SK-N-SH (cell line): ENCODE data around the gene CYP4F3. TPM values are rescaled to one million over a fixed set of nuclear protein-coding genes. Genes with fewer than 3 reads are reported as not detected.

Experiments used
- CTCF ChIA-PET: fragments of 300-600, 350-600 bp; formaldehyde crosslinking; extraction: SDS; loops from one replicate; lab custom pipeline; 2021; lab: Yijun Ruan, JAX
- POLR2A ChIA-PET: fragments of 350-600 bp; sonication (Branson Sonifier 250); formaldehyde crosslinking; extraction: SDS; loops from one replicate; lab custom pipeline; 2020; ENCODE audit warnings: antibody characterized with exemption, inconsistent platforms; lab: Yijun Ruan, JAX
- DNase-seq: peaks from one replicate; pipeline ENCODE4 v3.0.0; 2012
- H2AFZ ChIP-seq: fragments of 200-600 bp; sonication (generic); 2 replicates; pipeline ENCODE4 v1.8.1; 2016; ENCODE audit warnings: antibody characterized with exemption, mild to moderate bottlenecking, low read depth
- H3F3A ChIP-seq: fragments of 200-600 bp; sonication (generic); replicated peaks from 2 replicates; pipeline ENCODE3; 2016; ENCODE audit warnings: antibody characterized with exemption, mild to moderate bottlenecking; ENCODE audit not compliant: insufficient read depth
- H3K27ac ChIP-seq, 2 experiments: fragments of 200-500 bp in 1 of 2; fragments of 200-600 bp in 1 of 2; sonication (Bioruptor generic) in 1 of 2; sonication (generic), shearing (Covaris generic) in 1 of 2; 2 replicates each; pipeline versions ENCODE4 v1.5.1 to v1.6.1; 2014 to 2016; ENCODE audit warnings: low read depth in 2 of 2, inconsistent platforms in 1 of 2, low read length in 1 of 2, mild to moderate bottlenecking in 1 of 2, mixed read lengths in 1 of 2
- H3K27me3 ChIP-seq: fragments of 200-600 bp; sonication (generic), shearing (Covaris generic); 2 replicates; pipeline ENCODE4 v1.6.1; 2016; ENCODE audit warnings: mixed run types; ENCODE audit not compliant: insufficient read depth
- H3K36me3 ChIP-seq, 2 experiments: fragments of 200-500 bp in 1 of 2; fragments of 200-600 bp in 1 of 2; sonication (Bioruptor generic) in 1 of 2; sonication (generic) in 1 of 2; replicated peaks in 1 of 2; 2 replicates each; pipeline versions ENCODE3 to v1.5.1; 2014 to 2016; ENCODE audit warnings: low read length in 1 of 2, mild to moderate bottlenecking in 1 of 2; ENCODE audit not compliant: insufficient read depth in 2 of 2, control insufficient read depth in 1 of 2
- H3K4me1 ChIP-seq, 2 experiments: fragments of 200-500 bp in 1 of 2; fragments of 200-600 bp in 1 of 2; sonication (Bioruptor generic) in 1 of 2; sonication (generic), shearing (Covaris generic) in 1 of 2; 2 replicates each; pipeline versions ENCODE4 v1.5.1 to v1.6.1; 2014 to 2016; ENCODE audit warnings: low read depth in 1 of 2, low read length in 1 of 2, mixed run types in 1 of 2; ENCODE audit not compliant: insufficient read depth in 2 of 2, control insufficient read depth in 1 of 2
- H3K4me2 ChIP-seq: fragments of 200-600 bp; sonication (generic), shearing (Covaris generic); 2 replicates; pipeline ENCODE4 v1.6.1; 2017; ENCODE audit warnings: mixed run types
- H3K4me3 ChIP-seq, 2 experiments: fragments of 200-500 bp in 1 of 2; fragments of 200-600 bp in 1 of 2; sonication (Bioruptor generic) in 1 of 2; sonication (generic), shearing (Covaris generic) in 1 of 2; 2 replicates each; pipeline versions ENCODE4 v1.5.1 to v1.8.1; 2014 to 2016; ENCODE audit warnings: low read depth in 2 of 2, inconsistent platforms in 1 of 2, low read length in 1 of 2, mild to moderate bottlenecking in 1 of 2, mixed read lengths in 1 of 2, moderate library complexity in 1 of 2
- H3K79me2 ChIP-seq: fragments of 200-600 bp; sonication (generic); 2 replicates; pipeline ENCODE4 v1.8.1; 2017; ENCODE audit warnings: mild to moderate bottlenecking; ENCODE audit not compliant: insufficient read depth
- H3K9ac ChIP-seq: fragments of 200-600 bp; sonication (generic); 2 replicates; pipeline ENCODE4 v1.6.1; 2017; ENCODE audit warnings: mixed run types
- H3K9me2 ChIP-seq: fragments of 200-600 bp; sonication (generic); 2 replicates; pipeline ENCODE4 v1.6.1; 2017; ENCODE audit warnings: mixed run types
- H3K9me3 ChIP-seq: fragments of 200-600 bp; sonication (generic); 2 replicates; pipeline ENCODE4 v1.6.1; 2017; ENCODE audit warnings: mixed run types, mild to moderate bottlenecking, moderate library complexity
- H4K20me1 ChIP-seq: fragments of 200-600 bp; sonication (generic); 2 replicates; pipeline ENCODE4 v1.6.1; 2017; ENCODE audit warnings: mild to moderate bottlenecking, mixed run types; ENCODE audit not compliant: insufficient read depth
- CHD2 ChIP-seq: fragments of 150-350 bp; IDR thresholded peaks from 2 replicates; pipeline ENCODE4 v1.6.1; 2018; ENCODE audit warnings: low read length; ENCODE audit not compliant: partially characterized antibody
- EP300 ChIP-seq, 2 experiments: IDR thresholded peaks; 2 replicates each; pipeline versions ENCODE4 v1.4.0 to v1.6.1; 2012; ENCODE audit warnings: borderline replicate concordance in 1 of 2, low read depth in 1 of 2, low read length in 1 of 2
- FOXJ3 ChIP-seq: sonication (generic); formaldehyde crosslinking; IDR thresholded peaks from 2 replicates; pipeline ENCODE4 v1.5.1; 2020; ENCODE audit warnings: mild to moderate bottlenecking, missing genetic modification reagents
- FOXM1 ChIP-seq: IDR thresholded peaks from 2 replicates; pipeline ENCODE4 v1.4.0; 2012; ENCODE audit warnings: low read depth, mild to moderate bottlenecking
- GABPA ChIP-seq: IDR thresholded peaks from 2 replicates; pipeline ENCODE4 v1.4.0; 2012; ENCODE audit warnings: low read depth, mild to moderate bottlenecking
- JUND ChIP-seq: IDR thresholded peaks from 2 replicates; pipeline ENCODE4 v1.4.0; 2012
- MAX ChIP-seq: IDR thresholded peaks from 2 replicates; pipeline ENCODE4 v1.4.0; 2012; ENCODE audit warnings: low read depth
- MEF2A ChIP-seq: IDR thresholded peaks from 2 replicates; pipeline ENCODE4 v1.4.0; 2012; ENCODE audit warnings: low read depth, borderline replicate concordance
- MXI1 ChIP-seq: IDR thresholded peaks from 2 replicates; pipeline ENCODE4 v1.6.1; 2012; ENCODE audit warnings: mild to moderate bottlenecking, low read depth, low read length, improper control_type of control experiment
- NFIC ChIP-seq: IDR thresholded peaks from 2 replicates; pipeline ENCODE4 v1.4.0; 2012; ENCODE audit warnings: borderline replicate concordance
- POLR2AphosphoS5 ChIP-seq: IDR thresholded peaks from 2 replicates; pipeline ENCODE4 v1.6.1; 2012; ENCODE audit warnings: low read depth, low read length
- RAD21 ChIP-seq: IDR thresholded peaks from 2 replicates; pipeline ENCODE4 v1.6.1; 2012; ENCODE audit warnings: mild to moderate bottlenecking, low read length
- RFX5 ChIP-seq: IDR thresholded peaks from 2 replicates; pipeline ENCODE4 v1.6.1; 2012; ENCODE audit warnings: mild to moderate bottlenecking, improper control_type of control experiment, low read length
- SIN3A ChIP-seq: IDR thresholded peaks from 2 replicates; pipeline ENCODE4 v1.6.1; 2012; ENCODE audit warnings: low read depth, mild to moderate bottlenecking, low read length, moderate library complexity, borderline replicate concordance
- TCF12 ChIP-seq: IDR thresholded peaks from 2 replicates; pipeline ENCODE4 v1.4.0; 2012
- TEAD4 ChIP-seq: IDR thresholded peaks from 2 replicates; pipeline ENCODE4 v1.4.0; 2012; ENCODE audit warnings: mild to moderate bottlenecking, borderline replicate concordance; ENCODE audit not compliant: insufficient read depth
- USF1 ChIP-seq: IDR thresholded peaks from 2 replicates; pipeline ENCODE4 v1.4.0; 2012; ENCODE audit warnings: low read depth, borderline replicate concordance
- USF2 ChIP-seq: fragments of 150-350 bp; IDR thresholded peaks from 2 replicates; pipeline ENCODE4 v1.6.1; 2017; ENCODE audit warnings: antibody characterized with exemption, low read length, low read depth, borderline replicate concordance
- YY1 ChIP-seq: IDR thresholded peaks from 2 replicates; pipeline ENCODE4 v1.4.0; 2012; ENCODE audit warnings: low read depth, mild to moderate bottlenecking
- ZBTB33 ChIP-seq: IDR thresholded peaks from 2 replicates; pipeline ENCODE4 v1.4.0; 2012; ENCODE audit warnings: low read depth, borderline replicate concordance
- WGBS: methylation state at CpG from one replicate; pipeline ENCODE4 v1.1.6; 2017; ENCODE audit warnings: low lambda C conversion rate; 5-methylcytosine and 5-hydroxymethylcytosine counted together
- polyA plus RNA-seq, 3 experiments: library from polyadenylated mRNA; depleted of rRNA; stranded (reverse); fragments of >200 nt; gene quantifications; 2 replicates each; pipeline ENCODE4 v1.2.3, GENCODE V29; 2012

Gene CYP4F3
- polyA plus RNA-seq, 1 of the 3 experiments (the other 2 are of a cell fraction) = 0.08 TPM

GRCh38 chr19:15621801-15622200 is 18.9 kb upstream of the CYP4F3 start:
- no peaks in the 10 kb centered on the region for H3K9me2 ChIP-seq
- H3K36me3 ChIP-seq = no peaks in the 10 kb centered on the region
- CTCF ChIA-PET = interaction anchor here (1.1 kb wide), 1 partner anchor 8 kb away, joined by 3 read pairs; no protein-coding TSS in a partner anchor
- H3K27ac ChIP-seq = no peak overlapping the region
- H2AFZ ChIP-seq = no peak overlapping the region
- H3K79me2 ChIP-seq = no peaks in the 10 kb centered on the region
- POLR2A ChIA-PET = no interaction called here
- TF ChIP-seq FOXM1 = no peak
- no peak for TF ChIP-seq JUND
- TF ChIP-seq TCF12 = no peak
- TF ChIP-seq GABPA = no peak
- no peak for TF ChIP-seq TEAD4
- no peak for TF ChIP-seq YY1
- TF ChIP-seq CHD2 = no peak
- TF ChIP-seq RAD21 = no peak
- TF ChIP-seq SIN3A = no peak
- no peak for TF ChIP-seq ZBTB33
- no peak for TF ChIP-seq MEF2A
- no peak for TF ChIP-seq POLR2AphosphoS5
- no peak for TF ChIP-seq RFX5
- no peak for TF ChIP-seq USF2
- no peak for TF ChIP-seq USF1
- TF ChIP-seq MXI1 = no peak
- no peak for TF ChIP-seq EP300 (IDR thresholded peaks at IDR 0.05; ENCODE audit: borderline replicate concordance in 1 of 2, low read depth in 1 of 2, low read length in 1 of 2)
- TF ChIP-seq FOXJ3 (CRISPR knock-in tag) = no peak
- no peak for TF ChIP-seq NFIC
- no peak for TF ChIP-seq MAX
- TF ChIP-seq, all 33 proteins: peak for 0
- no CpG with 5 or more reads among the region's 1 CpG for WGBS
- no peak overlapping the region for H3K4me2 ChIP-seq
- DNase-seq = no peak
- no peaks in the 10 kb centered on the region for H3K4me1 ChIP-seq
- no peaks in the 10 kb centered on the region for H3F3A ChIP-seq
- no peaks in the 10 kb centered on the region for H4K20me1 ChIP-seq
- H3K9me3 ChIP-seq = no peaks in the 10 kb centered on the region
- no peak overlapping the region for H3K4me3 ChIP-seq
- no peaks in the 10 kb centered on the region; the same call in 1 of the 2 replicates for H3K27me3 ChIP-seq
- H3K9ac ChIP-seq = no peak overlapping the region
